ENCODE results near the gene GEMIN5. TPM values are rescaled to one million over a fixed set of nuclear protein-coding genes. Genes with fewer than 3 reads are reported as not detected.
"Not testable (repeated sequence)": the region's sequence is repeated elsewhere in the genome, so short reads cannot be mapped to it uniquely, and the experiment has no call there.

GEMIN5 gene
- total and polyA plus RNA-seq, 2 experiments from 2014 or later, result 18.3 to 46.7 TPM

GRCh38 chr5:154977409-154977808 lies 39.4 kb upstream of the GEMIN5 start (continued):
- no peak for TF ChIP-seq CTCF (conservative IDR thresholded peaks at IDR 0.05; ENCODE audit: low read depth in 2 of 2)
- no peak for TF ChIP-seq ZNF462 (CRISPR knock-in tag; IDR thresholded peaks at IDR 0.05)
- TF ChIP-seq CREB1 (CRISPR knock-in tag; IDR thresholded peaks at IDR 0.05; ENCODE audit: low read depth), result no peak

GRCh38 chr5:154976082-154976481 lies 38.1 kb upstream of the GEMIN5 start:
- not testable (repeated sequence) for H3K9me2 ChIP-seq (ENCODE audit: insufficient read depth); H3K4me3 Mint-ChIP-seq; H3K36me3 ChIP-seq (ENCODE audit: insufficient read depth); H3K27ac Mint-ChIP-seq; H2AFZ ChIP-seq; H3F3A ChIP-seq (replicated peaks; ENCODE audit: low read depth); DNase-seq (ENCODE audit: low spot score); H3K79me2 ChIP-seq (replicated peaks; ENCODE audit: insufficient read depth); ATAC-seq; H3K9me3 Mint-ChIP-seq; H3K27ac ChIP-seq (ENCODE audit: low read depth); H4K20me1 ChIP-seq (replicated peaks; ENCODE audit: insufficient read depth); H3K27me3 Mint-ChIP-seq (ENCODE audit: insufficient read depth, low read depth, poor library complexity); H3K27me3 ChIP-seq (ENCODE audit: insufficient read depth); H3K4me1 Mint-ChIP-seq; H3K4me2 ChIP-seq; H3K4me1 ChIP-seq (ENCODE audit: insufficient read depth); H3K4me3 ChIP-seq
- peaks cover 19% of the 10 kb centered on the region for H3K36me3 Mint-ChIP-seq (ENCODE audit: low read depth)

Measured in GM23338 (cell line).